Diencephalon (tissue), 1 donor: ENCODE measurements around the gene PRDM7. TPM values are rescaled to one million over a fixed set of nuclear protein-coding genes. Genes with fewer than 3 reads are reported as not detected.

Experiments
- total RNA-seq: library from RNA; depleted of rRNA; stranded (reverse); fragments of >200 nt; gene quantifications from one replicate; pipeline ENCODE4 v1.2.3, GENCODE V29; 2014

Gene PRDM7
- total RNA-seq = not detected

GRCh38 chr16:90077240-90077756 lies at the start of gene PRDM7:
TSS of gene PRDM7 (minus strand) at chr16:90077331. CDS start at chr16:90075910, 1,421 bp downstream.

DNA sequence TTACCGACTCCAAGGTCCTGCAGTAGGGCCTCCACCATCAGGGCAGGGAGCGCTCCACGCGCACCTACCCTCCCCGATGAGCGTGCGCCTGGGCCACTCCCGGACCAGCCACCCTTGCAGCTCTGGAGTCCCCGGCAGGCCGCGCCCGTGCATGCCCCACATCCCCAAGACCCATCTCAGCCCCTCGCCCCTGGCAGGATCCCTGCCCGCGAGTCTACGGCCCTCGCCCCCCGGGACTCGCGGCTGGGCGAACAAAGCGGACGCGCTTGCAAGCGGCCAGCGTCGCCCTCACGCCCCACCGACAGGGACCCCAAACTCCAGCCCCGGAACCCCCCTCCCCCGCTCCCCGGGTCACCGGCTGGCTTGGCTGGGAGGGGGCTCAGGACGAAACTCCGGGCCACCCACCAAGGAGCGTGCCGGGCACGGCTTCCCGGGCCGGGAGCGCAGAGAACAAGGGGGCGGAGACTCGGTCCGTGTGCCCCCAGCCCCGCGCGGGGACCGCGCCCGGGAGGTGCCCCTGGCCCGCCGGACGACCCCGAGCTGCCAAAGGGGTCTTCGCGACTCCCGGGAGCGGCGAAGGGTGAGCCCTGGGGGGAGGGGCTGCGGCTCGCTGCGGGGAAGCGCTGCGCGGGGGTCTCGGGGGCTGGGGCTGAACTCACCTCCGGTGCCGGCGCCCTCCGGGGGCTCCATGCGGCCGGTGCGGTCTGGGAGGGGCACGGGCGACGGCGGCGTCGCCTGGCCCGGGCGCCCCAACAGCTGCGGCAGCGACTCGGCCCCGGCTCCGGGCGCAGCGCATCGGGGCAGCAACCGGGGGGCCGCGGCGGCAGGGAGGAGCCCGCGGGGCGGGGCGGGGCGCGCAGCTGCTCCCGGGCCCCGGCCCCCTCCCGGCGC lies 58.2 kb downstream of the PRDM7 start, which contains the start of gene DBNDD1:
Gene DBNDD1 (minus strand): TSS at position 805 of the 891 bp plus-strand sequence. CDS start 115 bp downstream, at position 690.

Other genes with a start within 250 kb of the PRDM7 start
- 21.0 TPM for gene SPIRE2, start 248.9 kb downstream of the PRDM7 start, total RNA-seq
- gene TCF25, start 203.7 kb downstream of the PRDM7 start, total RNA-seq = 176 TPM
- gene MC1R, start 158.5 kb downstream of the PRDM7 start, total RNA-seq = 3.5 TPM
- 2,197 TPM for gene TUBB3, start 154.0 kb downstream of the PRDM7 start, total RNA-seq
- gene DEF8, start 128.6 kb downstream of the PRDM7 start, total RNA-seq = 78.4 TPM
- gene DBNDD1, start 57.9 kb downstream of the PRDM7 start, total RNA-seq = 22.4 TPM